Pancreas (tissue), 10 donors: ENCODE results near the gene RIN2. TPM values are rescaled to one million over a fixed set of nuclear protein-coding genes. Genes with fewer than 3 reads are reported as not detected.

Source experiments
- ATAC-seq, 4 donors: fragments of 200-7000 bp; cut with Tn5 transposase; one replicate each; pipeline versions ENCODE4 v1.8.0 to v1.9.1; 2020; ENCODE audit warnings: mild to moderate bottlenecking in 4 of 4, moderate library complexity in 4 of 4
- DNase-seq, 6 donors: peaks; one replicate each; pipeline ENCODE4 v3.0.0-alpha.2; 2020
- FAIRE-seq: peaks from 2 replicates; lab custom pipeline; 2012; peaks lifted over from hg19 to GRCh38; lab: Jason Lieb, UNC
- H3K27ac ChIP-seq, 4 donors: fragments of 200-600 bp; sonication (generic); 1 replicate in 3 of 4; 2 replicates in 1 of 4; pipeline versions ENCODE4 v1.5.0 to v1.8.0; 2020
- H3K27me3 ChIP-seq, 4 donors: fragments of 200-600 bp; one replicate each; pipeline ENCODE4 v1.8.0; 2021
- H3K36me3 ChIP-seq, 3 donors: fragments of 200-600 bp; sonication (generic) in 1 of 3; one replicate each; pipeline versions ENCODE4 v1.5.0 to v1.8.0; 2020 to 2021
- H3K4me1 ChIP-seq, 3 donors: fragments of 200-600 bp; one replicate each; pipeline ENCODE4 v1.8.0; 2021
- H3K4me3 ChIP-seq, 4 donors: fragments of 200-600 bp; sonication (generic) in 2 of 4; one replicate each; pipeline versions ENCODE4 v1.5.0 to v1.8.0; 2020 to 2021
- H3K9me3 ChIP-seq, 4 donors: fragments of 200-600 bp; one replicate each; pipeline ENCODE4 v1.8.0; 2021
- whole genome bisulfite sequencing, 2 donors: extraction: QIAGEN DNeasy Blood & Tissue Kit; methylation state at CpG; one replicate each; pipeline ENCODE4 v1.1.7; 2013; 5-methylcytosine and 5-hydroxymethylcytosine counted together
- intact Hi-C, 3 donors: fragments of 100-400 bp; cut with DNase I; formaldehyde crosslinking; loops; one replicate each; pipeline versions ENCODE4 v1.11.1 to v1.14.2; 2022
- polyA plus RNA-seq, 2 donors: library from polyadenylated mRNA; stranded (reverse); fragments of 200-250 nt; gene quantifications; one replicate each; pipeline ENCODE4 v1.2.3, GENCODE V29; 2013
- total RNA-seq, 6 donors: library from RNA; stranded (reverse); fragmentation: NEBNext Ultra II Directional in 4 of 6; extraction: Animal tissue kit (Norgen Biotek cat#: 25700) in 4 of 6; gene quantifications; one replicate each; pipeline versions ENCODE4 v1.2.1 to v1.2.4, GENCODE V29; 2021 to 2023
- TF ChIP-seq, protein P1 (sequence below), 4 donors: fragments of 200-600 bp; sonication (generic) in 3 of 4; IDR thresholded peaks; one replicate each; pipeline versions ENCODE4 v1.5.0 to v1.8.0; 2021; ENCODE audit warnings: antibody characterized with exemption in 4 of 4
- donor health status: healthy with polysubstance abuse.
- donor health status: DM: no; HTN: no; CAD: no; lungs with moderate emphysema.
- donor health status: DM: no; HTN: no; CAD: no.
- donor health status: control.
- donor health status: control.
- donor health status: Bipolar disorder and iron deficiency.
- donor health status: DM: yes; HTN: yes; CAD: no.
- donor health status: DM: no; HTN: no; CAD: no.
- donor health status: DM: no; HTN: no; CAD: no.
- donor health status: DM: yes; HTN: yes; CAD: no.

Gene RIN2
- total and polyA plus RNA-seq, 8 donors, result 10.2 to 42.6 (median 21.6) TPM

DNA sequence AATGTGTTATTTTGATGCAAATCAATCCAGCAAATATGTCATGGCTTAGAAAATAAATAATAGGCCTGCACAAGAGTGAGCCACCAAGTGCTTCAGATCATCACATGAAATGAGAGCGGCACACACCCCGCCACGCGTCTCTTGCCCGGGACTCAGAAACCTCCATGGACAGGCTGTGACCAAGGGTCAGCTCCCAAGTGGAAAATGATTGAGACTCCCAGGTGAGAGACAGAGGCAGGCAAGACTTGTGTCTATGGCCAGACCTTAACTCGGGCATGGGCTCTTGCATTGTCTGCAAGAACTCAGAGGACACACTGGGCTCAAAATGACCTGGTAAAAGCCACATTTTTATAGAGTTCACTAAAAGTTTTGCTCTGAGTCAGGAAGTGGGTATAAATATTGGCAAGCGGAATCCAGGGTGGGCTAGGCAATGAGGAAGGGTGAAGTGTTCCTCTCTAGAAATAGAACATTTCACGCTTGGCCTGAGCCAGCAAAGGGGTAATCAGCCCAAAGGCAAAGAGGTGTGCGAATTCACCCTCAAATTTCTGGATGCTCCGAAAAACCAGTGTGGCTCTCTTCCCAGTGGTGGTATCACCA, 30.7 kb upstream of the RIN2 start:
- H3K27ac ChIP-seq, result no peak overlapping the region
- H3K4me3 ChIP-seq, result no peak overlapping the region
- TF ChIP-seq, protein P1, sequence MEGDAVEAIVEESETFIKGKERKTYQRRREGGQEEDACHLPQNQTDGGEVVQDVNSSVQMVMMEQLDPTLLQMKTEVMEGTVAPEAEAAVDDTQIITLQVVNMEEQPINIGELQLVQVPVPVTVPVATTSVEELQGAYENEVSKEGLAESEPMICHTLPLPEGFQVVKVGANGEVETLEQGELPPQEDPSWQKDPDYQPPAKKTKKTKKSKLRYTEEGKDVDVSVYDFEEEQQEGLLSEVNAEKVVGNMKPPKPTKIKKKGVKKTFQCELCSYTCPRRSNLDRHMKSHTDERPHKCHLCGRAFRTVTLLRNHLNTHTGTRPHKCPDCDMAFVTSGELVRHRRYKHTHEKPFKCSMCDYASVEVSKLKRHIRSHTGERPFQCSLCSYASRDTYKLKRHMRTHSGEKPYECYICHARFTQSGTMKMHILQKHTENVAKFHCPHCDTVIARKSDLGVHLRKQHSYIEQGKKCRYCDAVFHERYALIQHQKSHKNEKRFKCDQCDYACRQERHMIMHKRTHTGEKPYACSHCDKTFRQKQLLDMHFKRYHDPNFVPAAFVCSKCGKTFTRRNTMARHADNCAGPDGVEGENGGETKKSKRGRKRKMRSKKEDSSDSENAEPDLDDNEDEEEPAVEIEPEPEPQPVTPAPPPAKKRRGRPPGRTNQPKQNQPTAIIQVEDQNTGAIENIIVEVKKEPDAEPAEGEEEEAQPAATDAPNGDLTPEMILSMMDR (IDR thresholded peaks at IDR 0.05), result no peak
- WGBS, 2 donors, result 90 to 93% methylated on average over 10 of the region's 10 CpGs
- no peaks in the 10 kb centered on the region for H3K36me3 ChIP-seq
- H3K4me1 ChIP-seq, result no peaks in the 10 kb centered on the region
- H3K27me3 ChIP-seq, result no peaks in the 10 kb centered on the region
- DNase-seq (no peak), FAIRE-seq (no peak), ATAC-seq (no peak)
- intact Hi-C loops, result no loop called here
- H3K9me3 ChIP-seq, result no peaks in the 10 kb centered on the region

DNA sequence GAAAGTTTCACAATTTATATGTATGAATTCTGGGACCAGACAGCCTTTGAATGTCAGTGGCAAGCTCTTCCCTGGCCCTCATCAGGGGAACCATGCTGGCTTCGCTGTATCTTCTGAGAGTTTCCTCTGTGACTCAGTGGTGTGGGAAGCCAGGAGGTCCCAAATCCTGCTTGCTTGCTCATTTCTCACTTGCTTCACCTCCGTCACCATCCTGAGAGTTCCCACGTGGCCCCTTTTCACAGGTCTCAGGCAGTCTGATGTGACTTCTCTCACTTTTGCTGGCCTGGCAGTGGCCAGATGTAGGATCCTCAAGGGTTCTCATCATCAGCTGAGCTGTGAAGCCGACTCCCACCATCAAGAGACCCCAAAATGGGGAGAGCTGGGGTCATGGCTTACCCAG, 28.4 kb upstream of the RIN2 start:
- 69 to 83% methylated on average over 4 of the region's 4 CpGs for WGBS, 2 donors
- no peak for ATAC-seq
- intact Hi-C loops, result no loop called here

DNA sequence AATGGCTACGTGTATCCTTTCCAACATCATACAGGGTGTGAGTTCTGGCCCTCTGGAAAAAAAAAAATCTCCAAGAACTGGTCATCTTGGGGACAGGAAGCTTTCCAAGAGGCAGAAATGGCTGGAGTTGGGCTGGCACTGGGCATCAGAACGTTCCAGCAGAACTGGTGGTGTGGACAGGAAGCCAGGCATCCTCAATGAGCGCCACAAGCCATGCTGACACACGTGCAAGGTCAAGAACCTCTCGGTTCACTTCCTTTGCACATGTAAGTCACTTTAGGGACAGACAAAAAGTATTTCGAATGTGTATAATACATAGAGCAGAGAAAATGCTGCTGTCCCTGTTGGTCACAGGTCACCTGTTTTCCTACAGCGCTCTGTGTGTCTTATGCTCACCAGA, 27.4 kb upstream of the RIN2 start:
- no peak overlapping the region for H3K27ac ChIP-seq
- no peaks in the 10 kb centered on the region for H3K27me3 ChIP-seq
- DNase-seq (no peak), ATAC-seq (no peak), FAIRE-seq (no peak)
- intact Hi-C loops, result no loop called here
- WGBS, 2 donors, result 72 to 75% methylated on average over 7 of the region's 7 CpGs
- H3K4me1 ChIP-seq, result peaks cover 0 to 2% (median 0%) of the 10 kb centered on the region in 3 donors
- H3K36me3 ChIP-seq, result no peaks in the 10 kb centered on the region
- H3K4me3 ChIP-seq, result no peak overlapping the region
- TF ChIP-seq, protein P1 (IDR thresholded peaks at IDR 0.05), result no peak
- H3K9me3 ChIP-seq, result no peaks in the 10 kb centered on the region

More for the DNA sequence above, 28.4 kb upstream of the RIN2 start:
- FAIRE-seq, result no peak
- no peak for DNase-seq
- Histone ChIP-seq H3K36me3 (no peaks in the 10 kb centered on the region), H3K4me3 (no peak overlapping the region), H3K27ac (no peak overlapping the region), H3K9me3 (no peaks in the 10 kb centered on the region), H3K27me3 (no peaks in the 10 kb centered on the region), H3K4me1 (no peaks in the 10 kb centered on the region)
- TF ChIP-seq, protein P1 (IDR thresholded peaks at IDR 0.05), result no peak

DNA sequence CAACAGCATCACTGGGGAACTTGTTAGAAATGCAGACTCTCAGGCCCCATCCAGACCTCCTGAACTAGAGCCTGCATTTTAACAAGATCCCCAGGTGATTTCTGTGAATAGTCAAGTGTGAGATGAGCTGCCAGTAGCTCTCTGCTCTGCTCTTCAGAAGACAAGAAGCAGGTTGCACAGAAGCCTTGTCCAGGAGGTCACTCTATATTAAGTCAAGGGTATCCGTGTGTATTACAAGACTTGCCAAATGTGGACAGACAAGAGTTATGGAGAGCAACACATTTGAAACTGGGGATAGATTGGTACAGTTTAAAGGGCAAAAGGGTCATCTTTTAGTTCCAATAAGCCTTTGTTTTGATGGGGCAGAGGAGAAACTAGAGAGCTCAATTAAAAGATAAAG, 23.2 kb upstream of the RIN2 start:
- no peak for DNase-seq
- H3K36me3 ChIP-seq, result no peaks in the 10 kb centered on the region
- H3K27me3 ChIP-seq, result no peaks in the 10 kb centered on the region
- 73 to 88% methylated on average over 1 of the region's 1 CpG for WGBS, 2 donors
- no peak for ATAC-seq
- TF ChIP-seq, protein P1 (IDR thresholded peaks at IDR 0.05), result no peak
- no peak for FAIRE-seq
- H3K4me1 ChIP-seq, result peaks cover 0 to 3% (median 0%) of the 10 kb centered on the region in 3 donors
- intact Hi-C loops, result no loop called here
- no peak overlapping the region for H3K27ac ChIP-seq
- H3K9me3 ChIP-seq, result no peaks in the 10 kb centered on the region
- no peak overlapping the region for H3K4me3 ChIP-seq

DNA sequence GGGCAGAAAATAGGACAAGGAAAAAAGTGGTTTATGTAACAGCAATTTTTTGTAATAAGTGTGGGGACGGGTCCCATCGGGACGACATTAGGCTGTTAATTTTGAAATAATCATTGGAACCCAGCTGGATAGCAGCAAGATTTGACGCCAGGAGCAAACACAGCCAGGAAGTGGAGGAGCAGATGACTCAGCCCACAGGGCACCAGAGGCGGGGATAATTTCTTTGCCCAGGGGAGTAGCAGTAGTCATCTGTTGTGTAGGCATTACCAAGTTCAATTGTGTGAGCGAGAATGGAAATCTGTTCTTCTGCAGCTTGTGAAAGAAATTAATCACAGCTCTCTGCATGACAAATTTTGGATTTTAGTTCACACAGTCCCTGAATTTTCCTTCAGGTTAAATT, 22.6 kb upstream of the RIN2 start:
- H3K4me1 ChIP-seq, result peaks cover 0 to 3% (median 0%) of the 10 kb centered on the region in 3 donors
- H3K27ac ChIP-seq, result no peak overlapping the region
- no peaks in the 10 kb centered on the region for H3K9me3 ChIP-seq
- H3K27me3 ChIP-seq, result no peaks in the 10 kb centered on the region
- peak in 3 of 4 donors; percentile 79 to 96 (median 93) for ATAC-seq
- WGBS, 2 donors, result 55 to 63% methylated on average over 6 of the region's 6 CpGs
- intact Hi-C loops, result no loop called here
- H3K36me3 ChIP-seq, result no peaks in the 10 kb centered on the region
- FAIRE-seq, result no peak
- DNase-seq, result peak in 4 of 6 donors; percentile 17 to 58 (median 31)
- H3K4me3 ChIP-seq, result no peak overlapping the region
- TF ChIP-seq, protein P1 (IDR thresholded peaks at IDR 0.05), result no peak
